H1 (cell line): ENCODE measurements around the gene TMEM198. TPM values are rescaled to one million over a fixed set of nuclear protein-coding genes. Genes with fewer than 3 reads are reported as not detected.

Experiments
- CTCF ChIP-seq, 3 experiments: IDR thresholded peaks; 1 replicate in 2 of 3; 2 replicates in 1 of 3; pipeline versions ENCODE4 v1.5.1 to v1.6.1; 2011; ENCODE audit warnings: low read length in 3 of 3, mild to moderate bottlenecking in 3 of 3, inconsistent platforms in 2 of 3, low read depth in 1 of 3, moderate library complexity in 1 of 3; ENCODE audit not compliant: insufficient read depth in 1 of 3; ENCODE audit errors: control extremely low read depth in 1 of 3
- SP4 ChIP-seq: IDR thresholded peaks from 2 replicates; pipeline ENCODE4 v1.6.1; 2012; ENCODE audit warnings: low read length, inconsistent platforms
- polyA plus RNA-seq, 7 experiments: library from polyadenylated mRNA; depleted of rRNA in 3 of 7; stranded (reverse) in 5 of 7; unstranded in 2 of 7; fragments of >200 nt in 5 of 7; fragments of 200-250 nt in 2 of 7; gene quantifications; 1 replicate in 5 of 7; 2 replicates in 1 of 7; 4 replicates in 1 of 7; pipeline versions ENCODE4 v1.2.1 to v1.2.3, GENCODE V29; 2011 to 2013; ENCODE audit warnings: missing spikeins in 2 of 7, mixed read lengths in 2 of 7
- total RNA-seq: library from RNA; stranded (reverse); fragmentation: NEBNext Ultra II Directional; extraction: Animal tissue kit (Norgen Biotek cat#: 25700); gene quantifications from 2 replicates; pipeline ENCODE4 v1.2.1, GENCODE V29; 2021
- TF ChIP-seq, protein P1 (sequence below): fragments of 300-600 bp; sonication (generic); IDR thresholded peaks from 2 replicates; pipeline ENCODE4 v1.7.1; 2012; ENCODE audit warnings: low read length, moderate library complexity, mild to moderate bottlenecking, inconsistent platforms; ENCODE audit not compliant: insufficient replicate concordance

Gene TMEM198
- total and polyA plus RNA-seq, 2 of the 8 experiments (the other 6 are each of a cell fraction or from before 2014, with no cell fraction given), result 10.2 to 10.4 TPM

- TF ChIP-seq, protein P1, sequence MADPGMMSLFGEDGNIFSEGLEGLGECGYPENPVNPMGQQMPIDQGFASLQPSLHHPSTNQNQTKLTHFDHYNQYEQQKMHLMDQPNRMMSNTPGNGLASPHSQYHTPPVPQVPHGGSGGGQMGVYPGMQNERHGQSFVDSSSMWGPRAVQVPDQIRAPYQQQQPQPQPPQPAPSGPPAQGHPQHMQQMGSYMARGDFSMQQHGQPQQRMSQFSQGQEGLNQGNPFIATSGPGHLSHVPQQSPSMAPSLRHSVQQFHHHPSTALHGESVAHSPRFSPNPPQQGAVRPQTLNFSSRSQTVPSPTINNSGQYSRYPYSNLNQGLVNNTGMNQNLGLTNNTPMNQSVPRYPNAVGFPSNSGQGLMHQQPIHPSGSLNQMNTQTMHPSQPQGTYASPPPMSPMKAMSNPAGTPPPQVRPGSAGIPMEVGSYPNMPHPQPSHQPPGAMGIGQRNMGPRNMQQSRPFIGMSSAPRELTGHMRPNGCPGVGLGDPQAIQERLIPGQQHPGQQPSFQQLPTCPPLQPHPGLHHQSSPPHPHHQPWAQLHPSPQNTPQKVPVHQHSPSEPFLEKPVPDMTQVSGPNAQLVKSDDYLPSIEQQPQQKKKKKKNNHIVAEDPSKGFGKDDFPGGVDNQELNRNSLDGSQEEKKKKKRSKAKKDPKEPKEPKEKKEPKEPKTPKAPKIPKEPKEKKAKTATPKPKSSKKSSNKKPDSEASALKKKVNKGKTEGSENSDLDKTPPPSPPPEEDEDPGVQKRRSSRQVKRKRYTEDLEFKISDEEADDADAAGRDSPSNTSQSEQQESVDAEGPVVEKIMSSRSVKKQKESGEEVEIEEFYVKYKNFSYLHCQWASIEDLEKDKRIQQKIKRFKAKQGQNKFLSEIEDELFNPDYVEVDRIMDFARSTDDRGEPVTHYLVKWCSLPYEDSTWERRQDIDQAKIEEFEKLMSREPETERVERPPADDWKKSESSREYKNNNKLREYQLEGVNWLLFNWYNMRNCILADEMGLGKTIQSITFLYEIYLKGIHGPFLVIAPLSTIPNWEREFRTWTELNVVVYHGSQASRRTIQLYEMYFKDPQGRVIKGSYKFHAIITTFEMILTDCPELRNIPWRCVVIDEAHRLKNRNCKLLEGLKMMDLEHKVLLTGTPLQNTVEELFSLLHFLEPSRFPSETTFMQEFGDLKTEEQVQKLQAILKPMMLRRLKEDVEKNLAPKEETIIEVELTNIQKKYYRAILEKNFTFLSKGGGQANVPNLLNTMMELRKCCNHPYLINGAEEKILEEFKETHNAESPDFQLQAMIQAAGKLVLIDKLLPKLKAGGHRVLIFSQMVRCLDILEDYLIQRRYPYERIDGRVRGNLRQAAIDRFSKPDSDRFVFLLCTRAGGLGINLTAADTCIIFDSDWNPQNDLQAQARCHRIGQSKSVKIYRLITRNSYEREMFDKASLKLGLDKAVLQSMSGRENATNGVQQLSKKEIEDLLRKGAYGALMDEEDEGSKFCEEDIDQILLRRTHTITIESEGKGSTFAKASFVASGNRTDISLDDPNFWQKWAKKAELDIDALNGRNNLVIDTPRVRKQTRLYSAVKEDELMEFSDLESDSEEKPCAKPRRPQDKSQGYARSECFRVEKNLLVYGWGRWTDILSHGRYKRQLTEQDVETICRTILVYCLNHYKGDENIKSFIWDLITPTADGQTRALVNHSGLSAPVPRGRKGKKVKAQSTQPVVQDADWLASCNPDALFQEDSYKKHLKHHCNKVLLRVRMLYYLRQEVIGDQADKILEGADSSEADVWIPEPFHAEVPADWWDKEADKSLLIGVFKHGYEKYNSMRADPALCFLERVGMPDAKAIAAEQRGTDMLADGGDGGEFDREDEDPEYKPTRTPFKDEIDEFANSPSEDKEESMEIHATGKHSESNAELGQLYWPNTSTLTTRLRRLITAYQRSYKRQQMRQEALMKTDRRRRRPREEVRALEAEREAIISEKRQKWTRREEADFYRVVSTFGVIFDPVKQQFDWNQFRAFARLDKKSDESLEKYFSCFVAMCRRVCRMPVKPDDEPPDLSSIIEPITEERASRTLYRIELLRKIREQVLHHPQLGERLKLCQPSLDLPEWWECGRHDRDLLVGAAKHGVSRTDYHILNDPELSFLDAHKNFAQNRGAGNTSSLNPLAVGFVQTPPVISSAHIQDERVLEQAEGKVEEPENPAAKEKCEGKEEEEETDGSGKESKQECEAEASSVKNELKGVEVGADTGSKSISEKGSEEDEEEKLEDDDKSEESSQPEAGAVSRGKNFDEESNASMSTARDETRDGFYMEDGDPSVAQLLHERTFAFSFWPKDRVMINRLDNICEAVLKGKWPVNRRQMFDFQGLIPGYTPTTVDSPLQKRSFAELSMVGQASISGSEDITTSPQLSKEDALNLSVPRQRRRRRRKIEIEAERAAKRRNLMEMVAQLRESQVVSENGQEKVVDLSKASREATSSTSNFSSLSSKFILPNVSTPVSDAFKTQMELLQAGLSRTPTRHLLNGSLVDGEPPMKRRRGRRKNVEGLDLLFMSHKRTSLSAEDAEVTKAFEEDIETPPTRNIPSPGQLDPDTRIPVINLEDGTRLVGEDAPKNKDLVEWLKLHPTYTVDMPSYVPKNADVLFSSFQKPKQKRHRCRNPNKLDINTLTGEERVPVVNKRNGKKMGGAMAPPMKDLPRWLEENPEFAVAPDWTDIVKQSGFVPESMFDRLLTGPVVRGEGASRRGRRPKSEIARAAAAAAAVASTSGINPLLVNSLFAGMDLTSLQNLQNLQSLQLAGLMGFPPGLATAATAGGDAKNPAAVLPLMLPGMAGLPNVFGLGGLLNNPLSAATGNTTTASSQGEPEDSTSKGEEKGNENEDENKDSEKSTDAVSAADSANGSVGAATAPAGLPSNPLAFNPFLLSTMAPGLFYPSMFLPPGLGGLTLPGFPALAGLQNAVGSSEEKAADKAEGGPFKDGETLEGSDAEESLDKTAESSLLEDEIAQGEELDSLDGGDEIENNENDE, result no peak
- TF ChIP-seq SP4 (no peak), CTCF (IDR thresholded peaks at IDR 0.05; ENCODE audit: control extremely low read depth in 1 of 3, insufficient read depth in 1 of 3, low read depth in 1 of 3, low read length in 3 of 3) (no peak)
Observed at GRCh38 chr2:219494952-219495530, 48.8 kb upstream of the TMEM198 start (continued).
